GM18951 (cell line): ENCODE measurements around the gene CBX8.

Source experiments
- POLR2A ChIP-seq: IDR thresholded peaks from 4 replicates; pipeline ENCODE4 v1.6.1; 2011; ENCODE audit warnings: mild to moderate bottlenecking; ENCODE audit not compliant: insufficient read length, insufficient read depth; ENCODE audit errors: extremely low read depth
- in situ Hi-C: fragments of 300-500 bp; cut with MboI; formaldehyde crosslinking; loops from one replicate; pipeline ENCODE4 v1.12.0; 2022; ENCODE audit warnings: low sequenced_read_pairs, mixed read lengths, inconsistent platforms; ENCODE audit not compliant: unreplicated experiment

Gene CBX8

GRCh38 chr17:79743614-79744013 lies 53.3 kb downstream of the CBX8 start:
- in situ Hi-C loops, result no loop called here
- no peak for TF ChIP-seq POLR2A

- TF ChIP-seq POLR2A, result no peak
- in situ Hi-C loops, result no loop called here
Measured at GRCh38 chr17:79742951-79743476, 53.9 kb downstream of the CBX8 start.

- no peak for TF ChIP-seq POLR2A
- in situ Hi-C loops, result no loop called here
Measured at GRCh38 chr17:79742589-79742918, 54.3 kb downstream of the CBX8 start.
